Measurements from ENCODE around the gene NDUFC1.

The NDUFC1 gene

DNA sequence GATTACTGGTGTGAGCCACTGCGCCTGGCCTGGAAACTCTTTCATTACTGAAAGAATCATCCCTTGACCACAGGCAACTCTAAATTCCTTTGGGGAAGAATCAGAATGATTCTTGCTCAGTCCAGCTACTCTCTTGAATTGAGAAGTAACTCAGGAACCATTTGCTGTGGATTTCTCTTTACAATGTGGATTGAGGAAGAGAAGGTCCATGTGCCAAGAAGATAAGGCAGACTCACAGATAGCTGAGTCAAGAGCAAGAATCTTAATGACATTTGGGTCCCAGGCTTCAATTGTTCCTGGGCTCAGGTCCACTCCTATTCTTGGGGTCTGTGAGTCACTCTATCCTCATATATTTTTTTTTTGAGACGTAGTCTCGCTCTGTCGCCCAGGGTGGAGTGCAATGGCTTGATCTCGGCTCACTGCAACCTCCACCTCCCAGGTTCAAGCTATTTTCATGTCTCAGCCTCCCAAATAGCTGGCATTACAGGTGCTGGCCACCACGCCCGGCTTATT is 16.0 kb downstream of the NDUFC1 start:
- TF ChIP-seq CTCF (IDR thresholded peaks at IDR 0.05) = no peak

DNA sequence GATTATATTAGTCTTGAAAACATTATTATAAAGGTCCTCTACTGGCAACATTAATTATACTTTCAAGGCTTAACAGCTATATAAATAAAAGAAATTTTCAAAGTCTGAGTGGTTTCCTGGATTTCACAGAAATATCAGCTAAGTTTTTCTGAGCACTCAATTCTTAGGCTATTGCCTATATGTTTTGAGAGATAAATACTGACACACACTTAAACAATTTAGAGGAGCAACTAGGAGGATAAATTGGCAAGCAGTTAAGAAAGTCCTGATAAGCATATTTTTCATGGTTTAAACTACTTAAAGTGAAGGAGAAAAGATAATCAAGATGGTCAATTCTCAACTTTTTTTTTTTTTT is 19.6 kb downstream of the NDUFC1 start:
- TF ChIP-seq CTCF (IDR thresholded peaks at IDR 0.05) = no peak

DNA sequence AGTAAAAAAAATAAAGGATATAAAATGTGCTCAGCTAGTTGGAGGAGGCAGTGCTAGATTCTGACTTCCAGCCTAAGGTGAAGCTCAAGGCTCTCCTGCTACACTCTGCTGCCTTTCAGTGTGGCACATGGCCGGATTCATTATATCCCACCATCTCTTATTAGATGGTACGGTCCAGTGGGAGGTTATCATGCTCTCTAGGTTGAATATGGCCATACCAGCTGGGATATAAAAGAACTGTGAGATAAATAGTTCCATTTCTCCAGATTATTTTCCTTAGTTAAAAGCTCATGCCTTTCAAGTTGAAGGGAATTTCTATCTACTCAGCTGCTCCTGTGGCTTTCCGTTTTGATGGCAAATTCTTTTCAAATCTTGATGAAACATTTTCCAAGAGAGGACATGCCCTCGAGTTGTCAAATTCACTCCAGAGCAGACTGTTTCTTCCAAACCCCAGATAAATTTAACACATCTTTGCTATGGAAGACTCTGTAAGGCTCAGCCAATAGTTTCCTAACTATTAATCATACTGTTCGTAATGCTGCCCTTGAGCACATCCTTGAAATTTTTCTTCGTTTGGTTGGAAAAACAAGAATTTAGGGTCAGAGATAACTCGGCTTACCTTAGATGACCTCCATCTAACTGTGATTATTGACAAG is 20.1 kb downstream of the NDUFC1 start:
- TF ChIP-seq CTCF (IDR thresholded peaks at IDR 0.05) = no peak

DNA sequence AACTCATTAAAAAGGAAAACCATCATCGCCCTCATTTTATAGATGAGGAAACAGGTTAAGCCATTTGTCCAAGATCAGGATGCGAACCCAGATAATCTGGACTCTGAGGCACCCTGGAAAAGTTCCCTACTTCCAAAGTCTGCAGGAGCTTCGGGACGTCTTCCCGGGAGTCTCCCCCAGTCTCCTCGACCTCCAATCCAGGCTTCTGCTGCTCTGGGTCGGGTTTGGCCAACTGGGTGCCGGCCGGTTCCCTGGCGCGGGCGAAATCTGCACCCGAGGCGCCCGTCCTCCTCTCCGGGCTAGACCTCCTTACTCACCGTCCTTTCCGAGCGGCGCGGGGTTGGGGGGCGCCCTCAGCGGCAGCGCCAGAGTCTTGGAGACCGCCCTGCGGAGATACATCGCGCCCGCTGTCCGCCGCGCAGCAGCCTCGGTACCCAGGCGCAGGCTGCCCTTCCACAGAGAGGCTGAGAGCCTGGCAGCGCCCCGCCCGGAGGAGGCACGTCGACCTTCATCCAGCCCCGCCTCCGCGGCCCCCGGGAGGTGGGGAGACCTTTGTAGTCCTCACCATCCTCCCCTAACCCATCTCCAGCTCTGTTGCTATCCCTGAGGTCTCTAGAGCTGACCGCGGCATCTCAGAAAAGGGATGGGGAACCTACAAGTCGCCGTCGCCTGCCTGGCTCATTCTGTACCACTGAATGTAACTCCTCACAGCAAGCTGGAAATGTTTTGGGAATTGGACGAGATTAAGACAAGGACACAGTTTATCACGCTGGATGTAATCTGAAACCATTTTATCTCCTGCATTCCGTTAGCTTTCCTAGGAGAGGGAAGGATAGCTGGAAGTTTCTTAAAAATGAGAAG is 22.3 kb downstream of the NDUFC1 start, which contains the start of gene MGARP:
MGARP (minus strand) TSS at position 466 of the 861 bp plus-strand sequence; CDS start at position 399, 67 bp downstream.
- no peak for TF ChIP-seq CTCF (IDR thresholded peaks at IDR 0.05)

DNA sequence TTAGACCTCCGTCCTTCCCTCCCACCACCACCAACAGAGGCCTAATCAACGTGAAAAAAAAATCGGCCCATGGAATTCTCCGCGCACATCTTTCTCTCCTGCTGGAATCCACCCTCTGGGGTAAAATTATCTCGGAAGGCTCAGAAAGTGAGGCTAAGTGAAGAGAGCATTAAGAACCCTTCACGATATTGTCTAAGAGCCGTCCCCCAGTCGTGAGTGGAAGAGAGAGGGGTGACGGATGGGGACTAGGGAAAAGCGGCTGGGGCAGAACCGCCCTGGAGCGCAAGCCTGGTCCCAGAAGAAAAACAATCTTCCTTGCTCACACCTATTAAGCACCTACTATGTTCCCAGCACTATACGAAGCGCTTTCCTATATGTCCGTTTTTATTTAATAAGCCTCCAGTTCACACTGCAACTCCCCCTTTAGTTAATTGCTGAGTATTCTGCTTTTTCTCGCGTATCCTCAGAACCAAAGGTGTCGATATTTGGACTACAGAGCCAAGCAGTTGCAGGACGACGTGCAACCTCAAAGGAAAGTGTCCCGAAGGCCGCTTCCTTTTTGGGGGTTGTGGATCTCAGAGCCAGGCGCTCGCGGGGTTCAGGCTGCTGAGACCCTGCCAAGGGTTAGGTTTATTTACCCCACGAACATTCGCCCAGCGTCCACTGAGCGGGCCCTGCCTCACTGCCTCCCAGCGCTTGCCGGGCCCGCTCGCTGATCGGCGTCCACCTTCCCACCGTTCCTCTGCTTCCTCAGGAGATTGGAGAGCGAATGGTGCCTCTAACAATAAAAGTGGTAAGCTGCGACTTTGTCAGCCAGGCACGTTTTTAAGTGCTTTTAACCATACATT is 23.1 kb downstream of the NDUFC1 start:
- no peak for TF ChIP-seq CTCF (IDR thresholded peaks at IDR 0.05)

DNA sequence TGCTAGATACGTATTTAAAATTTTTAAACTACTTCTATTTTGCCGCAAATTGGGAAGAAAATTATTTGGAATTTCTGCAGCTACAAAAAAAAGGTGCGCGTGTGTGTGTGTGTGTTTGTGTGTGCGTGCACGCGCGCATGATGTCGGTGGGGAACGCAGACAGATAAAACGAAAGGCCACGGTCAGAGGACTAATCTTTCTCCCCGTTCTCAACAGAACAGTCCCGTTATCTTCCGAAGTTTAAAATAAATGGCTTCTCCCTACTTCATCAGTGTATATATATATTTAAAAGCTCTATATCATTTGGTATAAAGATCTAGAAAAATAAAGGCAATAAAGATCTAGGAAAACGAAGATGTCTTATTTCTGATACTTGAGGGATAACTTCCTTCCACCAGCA is 23.8 kb downstream of the NDUFC1 start:
- no peak for TF ChIP-seq CTCF (IDR thresholded peaks at IDR 0.05)

DNA sequence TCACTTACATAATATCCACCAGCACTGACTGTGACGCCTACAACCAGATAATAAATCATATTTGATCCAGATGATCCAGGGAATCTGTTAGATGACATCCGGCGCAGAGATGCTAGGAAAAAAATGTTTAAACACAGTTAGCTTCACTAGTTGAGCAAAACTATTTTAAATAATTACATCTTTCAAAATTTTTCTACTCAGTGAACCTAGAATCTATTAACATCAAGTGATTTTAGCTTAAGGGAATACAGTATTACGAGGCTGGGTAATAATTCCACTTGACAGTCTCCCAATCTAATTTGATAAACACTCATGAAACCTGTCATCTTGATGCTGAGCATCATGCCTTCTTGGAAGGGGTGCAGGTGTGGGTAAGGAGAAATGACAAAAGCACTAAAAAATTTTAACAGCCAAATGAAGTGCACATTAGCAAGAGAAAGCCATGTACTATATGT is 27.0 kb downstream of the NDUFC1 start:
- no peak for TF ChIP-seq CTCF (IDR thresholded peaks at IDR 0.05)

Data from LNCAP (cell line).